Mesenchymal stem cell (in vitro differentiated cells and primary cell): ENCODE results near the gene ZFHX3.

Experiments used
- DNase-seq: peaks from one replicate; pipeline ENCODE4 v3.0.0-alpha.2; 2013
- H2AFZ ChIP-seq: one replicate; pipeline ENCODE4 v1.6.1; 2013; ENCODE audit warnings: low read depth, mild to moderate bottlenecking, control low read depth, inconsistent platforms, low read length, moderate library complexity
- H2AK5ac ChIP-seq: 2 replicates; pipeline ENCODE4 v1.6.1; 2013; ENCODE audit warnings: low read length, moderate library complexity, mild to moderate bottlenecking, inconsistent platforms; ENCODE audit not compliant: severe bottlenecking
- H2BK120ac ChIP-seq: one replicate; pipeline ENCODE4 v1.6.1; 2013; ENCODE audit warnings: low read depth, mild to moderate bottlenecking, inconsistent platforms, low read length, moderate library complexity
- H2BK12ac ChIP-seq, 2 experiments: one replicate each; pipeline ENCODE4 v1.6.1; 2013; ENCODE audit warnings: inconsistent platforms in 2 of 2, low read length in 2 of 2, mild to moderate bottlenecking in 2 of 2, moderate library complexity in 2 of 2, control low read depth in 1 of 2
- H2BK15ac ChIP-seq: one replicate; pipeline ENCODE4 v1.6.1; 2013; ENCODE audit warnings: mild to moderate bottlenecking, low read depth, inconsistent platforms; ENCODE audit not compliant: poor library complexity, severe bottlenecking
- H2BK5ac ChIP-seq: 2 replicates; pipeline ENCODE4 v1.6.1; 2013; ENCODE audit warnings: low read depth, mild to moderate bottlenecking, low read length, control low read depth, inconsistent platforms; ENCODE audit not compliant: poor library complexity, severe bottlenecking
- H3K14ac ChIP-seq, 2 experiments: one replicate each; pipeline ENCODE4 v1.6.1; 2013; ENCODE audit warnings: inconsistent platforms in 2 of 2, low read length in 2 of 2, control low read depth in 1 of 2, mild to moderate bottlenecking in 1 of 2, moderate library complexity in 1 of 2
- H3K18ac ChIP-seq, 2 experiments: one replicate each; pipeline ENCODE4 v1.6.1; 2013; ENCODE audit warnings: inconsistent platforms in 2 of 2, low read length in 2 of 2, control low read depth in 1 of 2, low read depth in 1 of 2, mild to moderate bottlenecking in 1 of 2
- H3K23ac ChIP-seq, 2 experiments: one replicate each; pipeline ENCODE4 v1.6.1; 2013; ENCODE audit warnings: inconsistent platforms in 2 of 2, low read length in 2 of 2, mild to moderate bottlenecking in 2 of 2, moderate library complexity in 2 of 2, control low read depth in 1 of 2
- H3K27ac ChIP-seq: 2 replicates; pipeline ENCODE4 v1.5.1; 2013; ENCODE audit warnings: mild to moderate bottlenecking, moderate library complexity, low read length, control low read depth, inconsistent platforms; ENCODE audit not compliant: poor library complexity, severe bottlenecking
- H3K27me3 ChIP-seq, 2 experiments: 2 replicates each; pipeline versions ENCODE4 v1.6.1 to v1.7.0; 2013; ENCODE audit warnings: low read length in 2 of 2, mild to moderate bottlenecking in 2 of 2, moderate library complexity in 2 of 2, control low read depth in 1 of 2, inconsistent platforms in 1 of 2; ENCODE audit not compliant: control insufficient read depth in 1 of 2, insufficient read depth in 1 of 2
- H3K36me3 ChIP-seq, 2 experiments: 2 replicates each; pipeline versions ENCODE4 v1.6.1 to v1.7.0; 2013; ENCODE audit warnings: low read length in 2 of 2, control low read depth in 1 of 2, inconsistent platforms in 1 of 2, low read depth in 1 of 2, mild to moderate bottlenecking in 1 of 2; ENCODE audit not compliant: insufficient read depth in 2 of 2, control insufficient read depth in 1 of 2
- H3K4ac ChIP-seq, 2 experiments: one replicate each; pipeline ENCODE4 v1.6.1; 2013; ENCODE audit warnings: inconsistent platforms in 2 of 2, low read length in 2 of 2, mild to moderate bottlenecking in 2 of 2, moderate library complexity in 2 of 2, control low read depth in 1 of 2, low read depth in 1 of 2
- H3K4me1 ChIP-seq: 2 replicates; pipeline ENCODE4 v1.6.1; 2013; ENCODE audit warnings: low read depth, low read length, control low read depth; ENCODE audit not compliant: control insufficient read depth, insufficient read depth
- H3K4me2 ChIP-seq: 2 replicates; pipeline ENCODE4 v1.6.1; 2013; ENCODE audit warnings: low read length, mild to moderate bottlenecking, inconsistent platforms; ENCODE audit not compliant: poor library complexity, severe bottlenecking
- H3K4me3 ChIP-seq, 2 experiments: 2 replicates each; pipeline versions ENCODE4 v1.5.1 to v1.7.0; 2013; ENCODE audit warnings: low read length in 2 of 2, mild to moderate bottlenecking in 2 of 2, control low read depth in 1 of 2, low read depth in 1 of 2; ENCODE audit not compliant: insufficient read depth in 1 of 2
- H3K79me1 ChIP-seq: replicated peaks from 2 replicates; pipeline ENCODE4 v1.6.1; 2013; ENCODE audit warnings: mild to moderate bottlenecking, control low read depth, low read length, inconsistent platforms; ENCODE audit not compliant: poor library complexity, severe bottlenecking
- H3K9ac ChIP-seq: 2 replicates; pipeline ENCODE4 v1.7.0; 2013; ENCODE audit warnings: mild to moderate bottlenecking, low read length, moderate library complexity
- H3K9me3 ChIP-seq: 2 replicates; pipeline ENCODE4 v1.7.0; 2013; ENCODE audit warnings: mild to moderate bottlenecking, low read length; ENCODE audit not compliant: control insufficient read depth
- H4K8ac ChIP-seq: one replicate; pipeline ENCODE4 v1.6.1; 2013; ENCODE audit warnings: inconsistent platforms, mild to moderate bottlenecking, low read length, moderate library complexity
- H4K91ac ChIP-seq: one replicate; pipeline ENCODE4 v1.6.1; 2013; ENCODE audit warnings: mild to moderate bottlenecking, low read length, inconsistent platforms
- WGBS: methylation state at CpG from one replicate; pipeline ENCODE4 v1.1.7; 2013; ENCODE audit warnings: mixed read lengths; 5-methylcytosine and 5-hydroxymethylcytosine counted together

The ZFHX3 gene

DNA sequence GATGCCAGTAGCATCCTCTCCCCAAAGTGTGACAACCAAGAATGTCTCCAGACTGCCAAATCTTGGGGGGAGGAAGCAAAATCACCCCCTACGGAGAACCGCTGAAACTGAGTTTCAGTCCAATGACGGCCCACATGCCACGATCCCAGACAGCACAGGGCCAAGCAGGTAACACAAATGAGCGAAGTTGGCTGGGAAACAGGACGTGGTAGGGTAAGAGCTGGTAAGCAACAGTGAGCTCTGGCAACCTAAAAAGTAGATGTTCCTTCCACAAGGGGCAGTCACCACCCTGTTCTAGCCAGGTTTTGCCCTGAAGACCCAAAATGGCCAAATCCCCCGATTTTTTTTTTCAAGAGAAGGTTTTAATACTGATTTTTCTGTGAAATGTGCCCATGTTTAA, 25.4 kb downstream of the ZFHX3 start:
- peak overlapping the region; percentile 28 for H4K91ac ChIP-seq
- no peak overlapping the region for H2AFZ ChIP-seq
- H3K4me2 ChIP-seq, result no peak overlapping the region
- no peak overlapping the region for H3K9ac ChIP-seq
- peak overlapping the region in 1 of 2 experiments; percentile 7 for H3K14ac ChIP-seq
- no peaks in the 10 kb centered on the region for H3K9me3 ChIP-seq
- H4K8ac ChIP-seq, result no peak overlapping the region
- H2BK15ac ChIP-seq, result no peak overlapping the region
- H3K27me3 ChIP-seq, result no peaks in the 10 kb centered on the region
- H3K36me3 ChIP-seq, result peaks cover 0 to 7% of the 10 kb centered on the region in 2 experiments
- H2BK12ac ChIP-seq, result no peak overlapping the region
- no peak overlapping the region for H3K4ac ChIP-seq
- H3K23ac ChIP-seq, result peak overlapping the region in 1 of 2 experiments; percentile 56
- no peak overlapping the region for H3K18ac ChIP-seq
- H3K79me1 ChIP-seq, result peaks cover 26% of the 10 kb centered on the region
- no peak for DNase-seq
- WGBS, result 94% methylated on average over 7 of the region's 7 CpGs
- H3K4me1 ChIP-seq, result peaks cover 25% of the 10 kb centered on the region
- H3K4me3 ChIP-seq, result no peak overlapping the region
- H2AK5ac ChIP-seq, result peak overlapping the region; percentile 15
- H3K27ac ChIP-seq, result no peak overlapping the region
- no peak overlapping the region for H2BK5ac ChIP-seq
- no peak overlapping the region for H2BK120ac ChIP-seq

DNA sequence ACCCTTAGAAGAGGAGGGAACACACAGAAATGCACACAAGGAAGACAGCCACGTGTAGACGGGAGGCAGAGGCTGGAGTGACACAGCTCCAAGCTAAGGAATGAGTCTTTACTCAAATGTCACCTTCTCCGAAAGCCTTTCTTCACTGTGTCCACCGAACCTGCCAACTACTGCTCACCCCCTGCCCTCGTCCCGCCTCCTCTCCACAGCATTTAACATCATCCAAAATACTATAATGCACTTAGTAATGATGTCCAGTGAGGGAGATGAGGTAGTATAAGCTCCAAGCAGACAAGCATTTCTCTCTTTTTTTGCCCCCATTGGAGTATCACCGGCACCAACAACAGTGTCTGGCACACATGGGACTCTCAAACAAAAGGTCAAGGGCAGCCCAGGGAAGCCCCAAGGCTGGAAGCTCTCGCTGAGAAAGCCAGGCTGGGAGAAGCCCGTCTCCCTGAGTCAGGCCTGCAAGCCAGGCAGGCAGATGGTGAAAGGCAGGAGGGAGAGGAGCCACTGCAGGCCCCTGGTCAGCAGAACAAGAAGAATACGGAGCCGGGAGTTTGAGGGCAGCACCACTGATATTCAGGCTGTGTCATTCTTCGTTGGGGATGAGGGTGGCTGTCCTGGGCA, 25.9 kb downstream of the ZFHX3 start:
- Histone ChIP-seq H2BK15ac (no peak overlapping the region), H3K18ac (peak overlapping the region in 1 of 2 experiments; percentile 18), H3K27me3 (no peaks in the 10 kb centered on the region), H2AFZ (no peak overlapping the region), H3K4ac (no peak overlapping the region), H3K4me1 (peaks cover 25% of the 10 kb centered on the region), H3K36me3 (peaks cover 0 to 7% of the 10 kb centered on the region in 2 experiments), H4K8ac (no peak overlapping the region), H3K27ac (no peak overlapping the region), H3K9me3 (no peaks in the 10 kb centered on the region), H3K4me3 (no peak overlapping the region), H3K14ac (peak overlapping the region in 1 of 2 experiments; percentile 7), H3K9ac (no peak overlapping the region), H2AK5ac (peak overlapping the region; percentile 15), H3K4me2 (no peak overlapping the region), H3K23ac (no peak overlapping the region), H2BK120ac (no peak overlapping the region), H3K79me1 (peaks cover 29% of the 10 kb centered on the region), H2BK5ac (no peak overlapping the region), H4K91ac (peak overlapping the region; percentile 28), H2BK12ac (peak overlapping the region in 1 of 2 experiments; percentile 20)
- WGBS, result 92% methylated on average over 8 of the region's 12 CpGs
- DNase-seq, result no peak

DNA sequence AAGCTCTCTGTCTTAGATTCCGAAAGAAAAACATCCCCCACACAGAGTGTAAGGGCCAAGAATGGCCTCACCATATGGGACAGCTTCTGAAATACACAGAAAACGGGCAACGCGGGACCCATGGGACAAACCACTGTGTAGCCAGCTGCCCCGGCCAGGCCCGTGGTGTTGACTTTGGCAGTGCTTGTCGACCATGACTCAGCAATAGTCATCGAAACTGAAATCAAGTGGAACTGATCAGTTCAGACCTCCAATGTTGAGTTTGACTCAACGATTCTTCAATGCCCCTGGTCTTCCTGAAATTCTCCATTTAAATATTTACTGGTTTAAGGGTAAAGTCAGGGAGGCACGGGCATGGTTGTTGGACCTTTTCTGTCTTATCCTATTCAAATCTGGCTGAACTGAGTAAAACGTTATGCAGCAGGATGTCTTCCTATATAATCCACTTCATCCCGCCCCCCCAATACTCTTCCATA, 27.5 kb downstream of the ZFHX3 start:
- H3K27ac ChIP-seq, result peak overlapping the region; percentile 30
- H3K9ac ChIP-seq, result peak overlapping the region; percentile 44
- H2BK120ac ChIP-seq, result no peak overlapping the region
- peaks cover 33% of the 10 kb centered on the region for H3K4me1 ChIP-seq
- no peaks in the 10 kb centered on the region for H3K27me3 ChIP-seq
- H3K23ac ChIP-seq, result no peak overlapping the region
- no peak overlapping the region for H2AK5ac ChIP-seq
- peaks cover 0 to 7% of the 10 kb centered on the region in 2 experiments for H3K36me3 ChIP-seq
- H4K8ac ChIP-seq, result no peak overlapping the region
- peaks cover 32% of the 10 kb centered on the region for H3K79me1 ChIP-seq
- no peak overlapping the region for H3K4ac ChIP-seq
- peak overlapping the region in 1 of 2 experiments; percentile 84 for H3K18ac ChIP-seq
- peak overlapping the region in 1 of 2 experiments; percentile 68 for H3K4me3 ChIP-seq
- H2AFZ ChIP-seq, result no peak overlapping the region
- H3K14ac ChIP-seq, result no peak overlapping the region
- H2BK12ac ChIP-seq, result no peak overlapping the region
- H4K91ac ChIP-seq, result no peak overlapping the region
- H2BK5ac ChIP-seq, result no peak overlapping the region
- no peaks in the 10 kb centered on the region for H3K9me3 ChIP-seq
- no peak overlapping the region for H2BK15ac ChIP-seq
- H3K4me2 ChIP-seq, result no peak overlapping the region
- DNase-seq, result peak; percentile 78
- 61% methylated on average over 11 of the region's 12 CpGs for WGBS

DNA sequence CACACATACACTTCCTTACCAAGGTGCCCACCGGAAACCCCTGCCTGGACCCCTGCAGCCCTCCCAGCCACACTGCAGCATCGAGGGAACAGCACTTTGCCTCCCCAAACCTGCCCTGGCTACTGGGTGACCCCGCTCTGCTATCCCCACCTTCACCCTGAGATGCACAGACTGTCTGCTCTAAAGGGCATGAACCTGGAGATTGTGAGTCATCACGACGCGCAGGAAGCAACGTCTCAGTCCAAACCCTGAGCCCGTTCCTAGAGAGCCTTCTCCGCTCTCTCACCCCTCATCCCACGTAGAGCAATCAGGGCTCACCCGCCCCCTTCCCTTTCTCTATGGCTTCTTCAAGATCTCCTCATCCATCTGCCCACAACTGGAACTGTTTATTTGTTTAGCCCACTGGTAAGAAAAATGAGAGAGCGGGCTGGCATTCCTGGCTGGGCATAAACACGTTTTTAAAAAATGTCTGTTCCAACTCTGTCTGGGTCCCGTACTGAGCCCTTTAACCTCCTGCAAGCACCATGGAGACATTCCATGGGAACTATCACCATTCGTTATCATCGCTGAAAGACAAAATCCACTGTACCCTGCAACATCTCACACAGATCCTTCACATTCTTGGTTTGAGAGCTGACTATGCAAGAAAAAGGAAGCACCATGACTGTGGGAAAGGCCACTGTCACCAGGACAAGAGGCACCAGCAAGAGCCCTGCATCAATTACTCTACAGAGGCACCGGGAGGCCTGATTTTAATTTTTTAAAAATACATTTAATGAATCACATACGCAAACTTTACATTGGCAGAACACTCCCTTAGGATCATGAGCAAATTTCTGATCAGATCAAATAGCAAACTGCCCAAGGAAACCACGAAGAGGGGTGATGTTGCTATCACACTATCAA, 28.2 kb downstream of the ZFHX3 start:
- Histone ChIP-seq H2BK12ac (peak overlapping the region in 1 of 2 experiments; percentile 73), H3K9me3 (no peaks in the 10 kb centered on the region), H3K14ac (peak overlapping the region in 1 of 2 experiments; percentile 56), H3K27me3 (no peaks in the 10 kb centered on the region), H4K8ac (peak overlapping the region; percentile 66), H3K4ac (no peak overlapping the region), H3K9ac (peak overlapping the region; percentile 44), H3K27ac (peak overlapping the region; percentile 30), H3K18ac (peak overlapping the region; percentile 19 to 30), H2BK15ac (peak overlapping the region; percentile 15), H3K4me3 (peak overlapping the region in 1 of 2 experiments; percentile 68), H4K91ac (peak overlapping the region; percentile 6), H2AFZ (no peak overlapping the region), H2BK5ac (no peak overlapping the region), H3K36me3 (peaks cover 0 to 7% of the 10 kb centered on the region in 2 experiments), H3K4me2 (peak overlapping the region; percentile 12), H2AK5ac (no peak overlapping the region), H3K4me1 (peaks cover 32% of the 10 kb centered on the region), H2BK120ac (no peak overlapping the region), H3K79me1 (peaks cover 35% of the 10 kb centered on the region), H3K23ac (no peak overlapping the region)
- peak; percentile 93 for DNase-seq
- 42% methylated on average over 16 of the region's 19 CpGs for WGBS
